HepG2 (cell line): ENCODE measurements around the gene ABCA4. TPM values are rescaled to one million over a fixed set of nuclear protein-coding genes. Genes with fewer than 3 reads are reported as not detected.

ENCODE experiments used
- AKNA ChIP-seq: sonication (generic); formaldehyde crosslinking; IDR thresholded peaks from 2 replicates; pipeline ENCODE4 v1.4.0; 2020; ENCODE audit warnings: missing genetic modification reagents, borderline replicate concordance
- HBP1 ChIP-seq: IDR thresholded peaks from 2 replicates; pipeline ENCODE4 v1.6.1; 2016; ENCODE audit warnings: low read depth, control low read depth
- MBNL3 ChIP-seq: fragments of 250-450 bp; sonication (Bioruptor Pico); conservative IDR thresholded peaks from 2 replicates; pipeline ENCODE4 v1.8.0; 2022; ENCODE audit warnings: mild to moderate bottlenecking, inconsistent platforms
- REPIN1 ChIP-seq: sonication (generic); formaldehyde crosslinking; IDR thresholded peaks from 2 replicates; pipeline ENCODE4 v1.8.0; 2022; ENCODE audit warnings: missing genetic modification reagents, low read depth, mild to moderate bottlenecking, borderline replicate concordance
- RFX5 ChIP-seq: IDR thresholded peaks from 2 replicates; pipeline ENCODE4 v1.6.1; 2011; ENCODE audit warnings: low read depth, low read length, improper control_type of control experiment
- ZNF30 ChIP-seq: sonication (generic); formaldehyde crosslinking; IDR thresholded peaks from 2 replicates; pipeline ENCODE4 v1.5.0; 2020; ENCODE audit warnings: mild to moderate bottlenecking, missing genetic modification reagents
- ZNF407 ChIP-seq: sonication (generic); formaldehyde crosslinking; IDR thresholded peaks from one replicate; pipeline ENCODE4 v1.5.1; 2020; ENCODE audit warnings: mild to moderate bottlenecking, missing genetic modification reagents; ENCODE audit errors: not compliant biosample characterization
- ZNF577 ChIP-seq: sonication (generic); formaldehyde crosslinking; IDR thresholded peaks from 2 replicates; pipeline ENCODE4 v1.4.0; 2020; ENCODE audit warnings: mild to moderate bottlenecking, low read depth, missing genetic modification reagents, borderline replicate concordance
- ZNF792 ChIP-seq: IDR thresholded peaks from 2 replicates; pipeline ENCODE4 v1.6.1; 2016
- ZUFSP ChIP-seq: sonication (generic); formaldehyde crosslinking; IDR thresholded peaks from 2 replicates; pipeline ENCODE4 v1.9.0; 2021; ENCODE audit warnings: missing genetic modification reagents, mild to moderate bottlenecking, borderline replicate concordance
- polyA plus RNA-seq, 8 experiments: library from polyadenylated mRNA; depleted of rRNA in 3 of 8; stranded (reverse) in 7 of 8; unstranded in 1 of 8; fragments of >200 nt; fragmentation: Illumina TruSeq in 4 of 8; extraction: Trizol in 4 of 8; gene quantifications; 2 replicates each; pipeline versions ENCODE4 v1.2.1 to v1.2.3, GENCODE V29; 2011 to 2016; ENCODE audit warnings: low read depth in 4 of 8, missing spikeins in 1 of 8, mixed read lengths in 1 of 8; ENCODE audit not compliant: insufficient read depth in 1 of 8
- total RNA-seq, 5 experiments: library from RNA; depleted of rRNA; stranded (reverse); fragments of >200 nt; fragmentation: Illumina TruSeq; extraction: Trizol; gene quantifications; 2 replicates each; pipeline ENCODE4 v1.2.3, GENCODE V29; 2016; ENCODE audit warnings: low read depth in 1 of 5

Gene ABCA4
- total and polyA plus RNA-seq, 2 of the 13 experiments (the other 11 are each of a cell fraction or from before 2014, with no cell fraction given): 0.24 to 0.67 TPM

- TF ChIP-seq ZNF407 (CRISPR knock-in tag) (no peak), ZNF577 (CRISPR knock-in tag) (no peak), MBNL3 (CRISPR knock-in tag) (no peak), ZNF792 (CRISPR knock-in tag) (no peak), AKNA (no peak), REPIN1 (CRISPR knock-in tag) (peak; percentile 57; the same call in 1 of the 2 replicates), ZUFSP (CRISPR knock-in tag) (no peak), HBP1 (CRISPR knock-in tag) (0 out of 2 replicates have a peak, but pooled peaks have one; percentile 37), ZNF30 (CRISPR knock-in tag) (no peak), RFX5 (no peak)
Measured at GRCh38 chr1:94061513-94062443, 59.2 kb downstream of the ABCA4 start (continued).
